Neuron (in vitro differentiated cells): ENCODE data around the gene ADCY5.

Experiments
- H2AFZ ChIP-seq: one replicate; pipeline ENCODE4 v1.6.1; 2013; ENCODE audit warnings: low read depth, mild to moderate bottlenecking, inconsistent platforms, low read length, moderate library complexity
- H3K27me3 ChIP-seq: one replicate; pipeline ENCODE4 v1.6.1; 2013; ENCODE audit warnings: low read length; ENCODE audit not compliant: insufficient read depth
- H3K36me3 ChIP-seq: one replicate; pipeline ENCODE4 v1.6.1; 2013; ENCODE audit warnings: low read length; ENCODE audit not compliant: insufficient read depth
- H3K4me1 ChIP-seq: one replicate; pipeline ENCODE4 v1.6.1; 2013; ENCODE audit warnings: low read length; ENCODE audit not compliant: insufficient read depth
- H3K4me3 ChIP-seq: 2 replicates; pipeline ENCODE4 v1.5.1; 2013; ENCODE audit warnings: mild to moderate bottlenecking, low read length, moderate library complexity
- H3K9me3 ChIP-seq: one replicate; pipeline ENCODE4 v1.6.1; 2013; ENCODE audit warnings: low read length

Gene ADCY5

GRCh38 chr3:123419850-123420297 lies 29.0 kb downstream of the ADCY5 start:
- Histone ChIP-seq H3K4me3 (no peak overlapping the region), H3K4me1 (no peaks in the 10 kb centered on the region), H3K27me3 (peaks cover 11% of the 10 kb centered on the region), H3K36me3 (no peaks in the 10 kb centered on the region), H2AFZ (no peak overlapping the region), H3K9me3 (no peaks in the 10 kb centered on the region)

GRCh38 chr3:123419181-123419849 lies 29.6 kb downstream of the ADCY5 start:
- H3K27me3 ChIP-seq: peaks cover 7% of the 10 kb centered on the region
- H2AFZ ChIP-seq: no peak overlapping the region
- H3K4me3 ChIP-seq: no peak overlapping the region
- H3K36me3 ChIP-seq: no peaks in the 10 kb centered on the region
- no peaks in the 10 kb centered on the region for H3K9me3 ChIP-seq
- no peaks in the 10 kb centered on the region for H3K4me1 ChIP-seq

GRCh38 chr3:123416647-123417046 lies 32.2 kb downstream of the ADCY5 start:
- H3K27me3 ChIP-seq: peaks cover 6% of the 10 kb centered on the region
- H3K36me3 ChIP-seq: no peaks in the 10 kb centered on the region
- no peak overlapping the region for H3K4me3 ChIP-seq
- no peaks in the 10 kb centered on the region for H3K4me1 ChIP-seq
- H2AFZ ChIP-seq: no peak overlapping the region
- H3K9me3 ChIP-seq: no peaks in the 10 kb centered on the region

- no peak overlapping the region for H2AFZ ChIP-seq
- no peaks in the 10 kb centered on the region for H3K4me1 ChIP-seq
- H3K4me3 ChIP-seq: no peak overlapping the region
- H3K9me3 ChIP-seq: no peaks in the 10 kb centered on the region
- peaks cover 6% of the 10 kb centered on the region for H3K27me3 ChIP-seq
- H3K36me3 ChIP-seq: no peaks in the 10 kb centered on the region
Observed at GRCh38 chr3:123416173-123416572, 32.7 kb downstream of the ADCY5 start.

DNA sequence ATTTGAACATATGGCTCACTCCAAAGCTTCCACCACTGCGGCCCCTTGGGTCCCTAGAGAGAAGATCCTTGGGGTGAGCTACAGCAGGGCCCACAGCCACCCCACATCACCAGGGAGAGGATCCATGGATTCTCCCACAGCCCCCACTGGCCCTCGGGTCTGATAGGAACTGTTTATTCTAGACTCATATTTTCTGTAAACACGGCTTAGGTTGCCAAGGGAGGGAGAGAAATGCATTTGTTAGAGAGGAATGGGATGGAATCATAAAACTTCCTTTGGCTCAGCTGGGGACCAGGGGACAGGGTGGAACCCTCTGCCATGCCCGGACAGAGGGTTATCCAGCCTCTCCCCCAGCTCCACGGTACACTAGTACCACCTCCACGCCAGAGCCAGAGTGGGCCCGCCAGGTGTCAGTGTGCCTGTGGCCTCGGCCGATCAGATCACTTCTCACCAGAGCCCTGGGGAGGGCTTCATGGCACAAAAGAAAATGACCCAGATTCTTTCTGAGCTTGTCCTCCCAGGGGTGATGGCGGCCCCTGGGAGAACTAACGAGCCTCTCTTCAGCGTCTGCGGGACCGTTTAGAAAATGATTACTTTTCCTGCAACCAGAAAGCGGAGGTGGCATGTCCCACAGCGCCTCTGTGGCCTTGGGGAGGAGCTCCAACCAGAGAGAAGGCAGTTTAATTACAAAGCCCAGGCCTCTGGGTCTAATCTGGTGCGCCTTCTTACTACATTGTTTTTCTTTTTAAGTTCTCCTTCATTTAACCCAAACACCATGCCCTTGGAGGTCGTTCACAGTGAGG lies 33.7 kb downstream of the ADCY5 start:
- no peaks in the 10 kb centered on the region for H3K36me3 ChIP-seq

DNA sequence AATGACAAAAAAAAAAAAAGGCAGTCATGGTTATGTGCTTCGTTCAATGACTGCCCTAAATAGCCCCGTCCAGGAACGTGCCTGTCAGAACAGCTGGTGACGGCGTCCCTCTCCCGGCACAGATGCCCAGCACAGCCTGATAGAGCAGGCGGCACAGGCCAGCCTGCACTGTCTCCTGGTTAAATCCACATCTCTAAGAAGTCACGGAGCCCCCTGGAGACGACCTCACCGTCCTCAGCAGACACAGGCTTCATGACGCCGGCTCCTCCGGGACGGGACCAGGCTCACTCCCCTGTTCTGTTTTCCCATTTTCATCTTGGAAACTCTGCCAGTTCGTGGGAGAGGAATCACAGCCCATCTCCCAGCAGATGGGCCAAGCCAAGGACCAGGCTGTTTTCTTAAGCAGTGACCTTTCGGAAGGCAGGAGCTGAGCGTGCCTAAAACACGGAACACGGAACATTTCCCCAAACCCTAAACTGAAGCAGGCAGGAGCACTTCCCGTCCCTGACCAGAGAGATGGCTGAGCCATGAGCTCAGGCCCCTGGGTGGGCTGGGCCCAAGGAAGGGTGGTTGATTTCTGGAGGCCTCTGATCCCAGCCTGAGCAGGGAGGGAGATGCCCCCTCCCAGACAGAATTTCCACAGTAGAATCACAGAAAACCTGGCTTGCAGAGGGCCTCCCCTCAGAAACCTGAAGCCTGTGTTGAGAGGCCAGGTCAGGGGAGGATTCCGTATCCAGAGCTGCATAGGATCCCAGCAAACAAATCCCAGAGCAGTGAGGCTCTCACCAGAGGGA lies 35.9 kb downstream of the ADCY5 start:
- no peak overlapping the region for H3K4me3 ChIP-seq
- no peaks in the 10 kb centered on the region for H3K36me3 ChIP-seq
- H3K4me1 ChIP-seq: no peaks in the 10 kb centered on the region
- no peaks in the 10 kb centered on the region for H3K9me3 ChIP-seq
- no peak overlapping the region for H2AFZ ChIP-seq
- H3K27me3 ChIP-seq: peaks cover 5% of the 10 kb centered on the region

More for the DNA sequence above, 33.7 kb downstream of the ADCY5 start:
- no peaks in the 10 kb centered on the region for H3K4me1 ChIP-seq
- peaks cover 6% of the 10 kb centered on the region for H3K27me3 ChIP-seq
- H2AFZ ChIP-seq: no peak overlapping the region
- H3K9me3 ChIP-seq: no peaks in the 10 kb centered on the region
- H3K4me3 ChIP-seq: no peak overlapping the region

- Histone ChIP-seq H3K27me3 (peaks cover 2% of the 10 kb centered on the region), H3K4me1 (no peaks in the 10 kb centered on the region), H3K9me3 (no peaks in the 10 kb centered on the region), H3K4me3 (no peak overlapping the region), H3K36me3 (no peaks in the 10 kb centered on the region), H2AFZ (no peak overlapping the region)
Observed at GRCh38 chr3:123412076-123412475, 36.8 kb downstream of the ADCY5 start.

GRCh38 chr3:123411340-123412040 lies 37.4 kb downstream of the ADCY5 start:
- Histone ChIP-seq H2AFZ (no peak overlapping the region), H3K27me3 (no peaks in the 10 kb centered on the region), H3K9me3 (no peaks in the 10 kb centered on the region), H3K36me3 (no peaks in the 10 kb centered on the region), H3K4me3 (no peak overlapping the region), H3K4me1 (no peaks in the 10 kb centered on the region)

DNA sequence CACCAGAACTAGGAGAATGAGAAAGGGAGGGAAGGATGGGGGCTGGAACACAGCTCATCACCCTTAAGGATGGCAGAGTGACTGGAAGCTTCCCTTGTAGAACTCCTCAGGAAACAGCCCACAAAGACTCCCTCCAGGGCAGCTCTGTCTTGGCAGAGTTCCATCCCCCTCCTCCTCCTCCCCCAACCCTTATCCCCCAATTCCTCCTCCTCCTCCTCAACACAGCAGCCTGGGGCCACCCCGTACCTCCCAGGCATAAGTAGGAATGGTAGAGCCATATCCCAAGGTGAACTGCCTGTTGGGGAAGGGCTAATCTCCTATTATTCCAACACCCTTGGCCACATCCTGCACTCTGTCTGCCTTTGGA lies 38.8 kb downstream of the ADCY5 start:
- Histone ChIP-seq H3K36me3 (no peaks in the 10 kb centered on the region), H3K4me1 (no peaks in the 10 kb centered on the region), H3K27me3 (no peaks in the 10 kb centered on the region), H2AFZ (no peak overlapping the region), H3K4me3 (no peak overlapping the region), H3K9me3 (no peaks in the 10 kb centered on the region)

DNA sequence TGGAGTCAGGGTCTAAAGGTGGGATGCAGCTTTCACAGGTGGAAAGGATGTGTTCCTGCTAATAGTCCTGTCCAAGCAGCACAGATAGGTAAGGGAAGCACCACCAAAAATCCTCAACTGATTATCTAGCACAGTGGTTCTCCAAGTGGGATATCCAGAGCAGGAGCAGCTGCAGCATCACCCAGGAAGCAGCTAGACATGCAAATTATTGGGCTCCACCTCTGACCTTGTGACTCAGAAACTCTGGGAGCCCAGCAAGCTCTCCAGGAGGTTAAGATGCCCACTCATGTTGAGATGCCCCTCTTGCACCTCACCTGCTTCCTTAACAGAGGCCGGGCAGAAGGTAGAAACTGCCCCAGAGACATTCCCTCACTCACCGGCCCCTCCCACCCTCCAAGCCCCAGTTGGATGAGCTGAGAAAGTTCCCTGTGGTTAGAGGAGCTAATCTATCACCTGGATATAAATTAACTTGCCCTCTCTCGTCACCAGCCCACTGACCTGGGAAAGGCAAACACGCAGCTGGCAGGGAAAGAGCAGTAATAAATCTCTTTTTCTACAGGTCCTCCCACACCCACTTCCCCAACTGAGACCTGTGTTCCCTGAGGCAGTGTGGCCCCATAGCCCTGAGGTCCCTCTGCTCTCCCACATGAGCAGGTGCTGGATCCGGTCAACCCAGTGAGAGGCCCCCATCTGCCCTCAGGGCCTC lies 39.3 kb downstream of the ADCY5 start:
- no peaks in the 10 kb centered on the region for H3K9me3 ChIP-seq
- H3K4me1 ChIP-seq: no peaks in the 10 kb centered on the region
- no peak overlapping the region for H3K4me3 ChIP-seq
- no peaks in the 10 kb centered on the region for H3K36me3 ChIP-seq
- no peak overlapping the region for H2AFZ ChIP-seq
- H3K27me3 ChIP-seq: no peaks in the 10 kb centered on the region

GRCh38 chr3:123406598-123406997 lies 42.3 kb downstream of the ADCY5 start:
- Histone ChIP-seq H3K27me3 (peaks cover 3% of the 10 kb centered on the region), H3K4me1 (no peaks in the 10 kb centered on the region), H3K9me3 (no peaks in the 10 kb centered on the region), H3K36me3 (no peaks in the 10 kb centered on the region), H2AFZ (no peak overlapping the region), H3K4me3 (no peak overlapping the region)

DNA sequence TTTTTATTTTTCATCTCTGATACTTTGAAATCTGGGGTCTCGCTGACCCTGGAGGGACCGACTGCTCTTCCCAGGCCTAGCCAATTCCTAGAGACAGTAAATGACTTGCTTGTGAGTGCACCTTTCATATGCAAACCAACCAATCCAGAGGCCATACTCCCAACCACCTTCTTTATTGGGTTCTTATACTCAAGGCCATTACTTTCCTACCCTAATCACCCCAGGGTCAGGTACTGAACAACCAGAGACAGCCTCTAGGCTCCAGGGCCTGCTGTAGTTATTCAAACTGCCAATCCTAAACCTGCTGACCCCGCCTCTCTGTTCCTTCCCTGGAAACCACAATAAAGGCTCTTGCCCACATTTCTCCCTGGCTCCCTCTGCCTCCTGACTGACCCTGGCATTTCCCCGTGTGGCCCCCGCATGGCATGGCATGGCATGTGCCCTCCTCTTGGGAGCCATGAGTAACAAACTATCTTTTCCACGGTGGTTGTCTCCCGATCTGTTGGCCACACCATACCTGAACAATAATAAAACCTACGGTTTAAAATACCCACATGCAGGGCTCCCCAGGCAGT lies 42.9 kb downstream of the ADCY5 start:
- H3K9me3 ChIP-seq: no peaks in the 10 kb centered on the region
- no peaks in the 10 kb centered on the region for H3K36me3 ChIP-seq
- H2AFZ ChIP-seq: no peak overlapping the region
- H3K4me3 ChIP-seq: no peak overlapping the region
- no peaks in the 10 kb centered on the region for H3K4me1 ChIP-seq
- H3K27me3 ChIP-seq: peaks cover 3% of the 10 kb centered on the region
